CD1c-positive myeloid dendritic cell (primary cell): ENCODE data around the gene AFAP1.

Experiments
- DNase-seq: peaks from one replicate; pipeline ENCODE4 v3.0.0-alpha.2; 2016; ENCODE audit errors: extremely low spot score

The AFAP1 gene

GRCh38 chr4:7822137-7822505, 117.5 kb downstream of the AFAP1 start:
- no peak for DNase-seq

- DNase-seq, result no peak
These were observed 118.2 kb downstream of the AFAP1 start for GRCh38 chr4:7821245-7822136.

- no peak for DNase-seq
These were observed 119.4 kb downstream of the AFAP1 start for GRCh38 chr4:7820031-7820818.

- no peak for DNase-seq
These were observed 120.2 kb downstream of the AFAP1 start for GRCh38 chr4:7819446-7819845.

GRCh38 chr4:7818399-7818911, 121.2 kb downstream of the AFAP1 start:
- DNase-seq, result no peak

- DNase-seq, result no peak
These were observed 121.7 kb downstream of the AFAP1 start for GRCh38 chr4:7817877-7818398.

GRCh38 chr4:7816771-7817170, 122.9 kb downstream of the AFAP1 start:
- no peak for DNase-seq

- no peak for DNase-seq
These were observed 123.7 kb downstream of the AFAP1 start for GRCh38 chr4:7815981-7816380.

GRCh38 chr4:7815562-7815961, 124.1 kb downstream of the AFAP1 start:
- no peak for DNase-seq

- no peak for DNase-seq
These were observed 125.2 kb downstream of the AFAP1 start for GRCh38 chr4:7814451-7814850.

GRCh38 chr4:7813674-7814073, 126.0 kb downstream of the AFAP1 start:
- no peak for DNase-seq

GRCh38 chr4:7812921-7813320, 126.7 kb downstream of the AFAP1 start:
- no peak for DNase-seq

- DNase-seq, result no peak
These were observed 127.3 kb downstream of the AFAP1 start for GRCh38 chr4:7812231-7812857.

GRCh38 chr4:7811536-7812191, 128.0 kb downstream of the AFAP1 start:
- no peak for DNase-seq

- DNase-seq, result no peak
These were observed 128.7 kb downstream of the AFAP1 start for GRCh38 chr4:7810783-7811535.

- DNase-seq, result no peak
These were observed 130.9 kb downstream of the AFAP1 start for GRCh38 chr4:7808752-7809151.

GRCh38 chr4:7808181-7808580, 131.5 kb downstream of the AFAP1 start:
- no peak for DNase-seq

GRCh38 chr4:7807351-7807921, 132.2 kb downstream of the AFAP1 start:
- no peak for DNase-seq

- DNase-seq, result no peak
These were observed 133.1 kb downstream of the AFAP1 start for GRCh38 chr4:7806338-7807090.
